Hepatocyte (in vitro differentiated cells): Measurements from ENCODE around the gene TAPT1. TPM values are rescaled to one million over a fixed set of nuclear protein-coding genes. Genes with fewer than 3 reads are reported as not detected.

Experiments used
- DNase-seq: peaks from one replicate; pipeline ENCODE4 v3.0.0-alpha.2; 2016; ENCODE audit warnings: low spot score
- H2AFZ ChIP-seq: fragments of 200-600 bp; sonication (generic); 2 replicates; pipeline ENCODE4 v1.6.0; 2016; ENCODE audit warnings: antibody characterized with exemption, mild to moderate bottlenecking
- H3K27ac ChIP-seq: fragments of 200-600 bp; sonication (generic); 2 replicates; pipeline ENCODE4 v1.5.1; 2016; ENCODE audit warnings: mild to moderate bottlenecking
- H3K27me3 ChIP-seq: fragments of 200-600 bp; sonication (generic); 2 replicates; pipeline ENCODE4 v1.6.1; 2016
- H3K36me3 ChIP-seq: fragments of 200-600 bp; sonication (generic); replicated peaks from 2 replicates; pipeline ENCODE4 v1.5.1; 2016; ENCODE audit warnings: low read depth; ENCODE audit not compliant: insufficient read depth
- H3K4me1 ChIP-seq: fragments of 200-600 bp; sonication (generic); 2 replicates; pipeline ENCODE4 v1.5.1; 2016; ENCODE audit warnings: mild to moderate bottlenecking, moderate library complexity; ENCODE audit not compliant: insufficient read depth
- H3K4me2 ChIP-seq: fragments of 200-600 bp; sonication (generic); 2 replicates; pipeline ENCODE4 v1.6.0; 2016
- H3K4me3 ChIP-seq: fragments of 200-600 bp; sonication (generic); 2 replicates; pipeline ENCODE4 v1.5.1; 2016; ENCODE audit warnings: mild to moderate bottlenecking
- H3K79me2 ChIP-seq: fragments of 200-600 bp; sonication (generic); 2 replicates; pipeline ENCODE4 v1.6.0; 2017; ENCODE audit warnings: mild to moderate bottlenecking
- H3K9me2 ChIP-seq: fragments of 200-600 bp; sonication (generic); replicated peaks from 2 replicates; pipeline ENCODE4 v1.6.0; 2017; ENCODE audit warnings: mild to moderate bottlenecking; ENCODE audit not compliant: insufficient read depth
- H3K9me3 ChIP-seq: fragments of 200-600 bp; sonication (generic); 2 replicates; pipeline ENCODE4 v1.5.1; 2016; ENCODE audit warnings: low read depth, mild to moderate bottlenecking
- H4K20me1 ChIP-seq: fragments of 200-600 bp; sonication (generic); 2 replicates; pipeline ENCODE4 v1.6.0; 2016; ENCODE audit warnings: mild to moderate bottlenecking; ENCODE audit not compliant: insufficient read depth, poor library complexity, severe bottlenecking
- CTCF ChIP-seq: fragments of 200-600 bp; sonication (generic); IDR thresholded peaks from 2 replicates; pipeline ENCODE4 v1.5.1; 2016; ENCODE audit warnings: antibody characterized with exemption, mild to moderate bottlenecking; ENCODE audit not compliant: poor library complexity
- EZH2 ChIP-seq: fragments of 200-600 bp; sonication (generic); IDR thresholded peaks from 2 replicates; pipeline ENCODE4 v1.6.1; 2016; ENCODE audit warnings: antibody characterized with exemption, mild to moderate bottlenecking, borderline replicate concordance
- EZH2phosphoT487 ChIP-seq: fragments of 200-600 bp; sonication (generic); IDR thresholded peaks from one replicate; pipeline ENCODE4 v1.6.1; 2018; ENCODE audit warnings: antibody characterized with exemption, mild to moderate bottlenecking, low read depth, moderate library complexity; ENCODE audit not compliant: unreplicated experiment, severe bottlenecking
- WGBS: methylation state at CpG from one replicate; pipeline ENCODE4 v1.1.6; 2016; ENCODE audit warnings: low lambda C conversion rate; ENCODE audit errors: missing lambda C conversion rate; 5-methylcytosine and 5-hydroxymethylcytosine counted together
- polyA plus RNA-seq: library from polyadenylated mRNA; unstranded; fragments of >200 nt; fragmentation: Nextera tagmentation; extraction: Ambion mirVana; gene quantifications from 2 replicates; pipeline ENCODE4 v1.2.1, GENCODE V29; 2016
- total RNA-seq: library from RNA; depleted of rRNA; stranded (reverse); fragments of >200 nt; gene quantifications from 2 replicates; pipeline ENCODE4 v1.2.3, GENCODE V29; 2014

Gene TAPT1
- total and polyA plus RNA-seq, 2 experiments from 2014 or later, result 12.9 to 19.3 TPM

DNA sequence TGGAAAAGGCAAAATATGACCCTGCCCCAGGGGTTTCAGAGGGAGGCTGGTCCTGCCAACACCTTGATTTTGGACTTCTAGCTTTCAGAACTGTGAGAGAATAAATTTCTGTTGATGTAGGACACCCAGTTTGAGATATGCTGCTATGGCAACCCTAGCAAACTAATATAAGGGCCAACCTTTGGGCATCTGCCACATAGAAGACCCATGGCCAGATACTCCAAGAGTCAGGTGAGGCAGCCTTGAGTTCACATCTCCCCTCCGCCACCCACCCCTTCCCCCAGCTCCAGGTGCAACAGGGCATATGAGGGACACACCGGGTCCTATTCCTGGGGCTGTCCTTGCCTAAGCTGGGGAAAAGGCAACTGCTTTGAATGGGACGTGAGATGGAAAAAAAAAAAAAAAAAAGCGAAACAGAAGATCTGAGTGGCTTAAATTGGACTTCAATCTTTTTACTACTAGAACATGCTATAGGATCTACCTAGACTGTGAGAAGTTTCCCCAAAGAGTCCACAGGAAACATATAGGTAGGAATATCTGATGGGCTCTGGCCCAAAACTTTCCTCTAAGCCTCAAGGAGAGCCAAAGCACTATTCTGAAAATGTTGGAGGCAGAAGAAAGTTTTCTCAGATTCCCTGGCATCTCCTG is 85.9 kb downstream of the TAPT1 start:
- H3K27ac ChIP-seq, result peak overlapping the region; percentile 79
- H3K36me3 ChIP-seq, result no peaks in the 10 kb centered on the region
- no peak overlapping the region for H3K4me3 ChIP-seq
- no peak for DNase-seq
- H2AFZ ChIP-seq, result no peak overlapping the region
- TF ChIP-seq EZH2phosphoT487 (no peak), CTCF (no peak), EZH2 (no peak)
- H3K9me2 ChIP-seq, result no peaks in the 10 kb centered on the region
- WGBS, result 96% methylated on average over 4 of the region's 4 CpGs
- H3K4me2 ChIP-seq, result peak overlapping the region; percentile 9
- no peaks in the 10 kb centered on the region for H4K20me1 ChIP-seq
- H3K4me1 ChIP-seq, result peaks cover 23% of the 10 kb centered on the region
- peaks cover 7% of the 10 kb centered on the region for H3K9me3 ChIP-seq
- no peaks in the 10 kb centered on the region for H3K27me3 ChIP-seq
- H3K79me2 ChIP-seq, result no peaks in the 10 kb centered on the region

DNA sequence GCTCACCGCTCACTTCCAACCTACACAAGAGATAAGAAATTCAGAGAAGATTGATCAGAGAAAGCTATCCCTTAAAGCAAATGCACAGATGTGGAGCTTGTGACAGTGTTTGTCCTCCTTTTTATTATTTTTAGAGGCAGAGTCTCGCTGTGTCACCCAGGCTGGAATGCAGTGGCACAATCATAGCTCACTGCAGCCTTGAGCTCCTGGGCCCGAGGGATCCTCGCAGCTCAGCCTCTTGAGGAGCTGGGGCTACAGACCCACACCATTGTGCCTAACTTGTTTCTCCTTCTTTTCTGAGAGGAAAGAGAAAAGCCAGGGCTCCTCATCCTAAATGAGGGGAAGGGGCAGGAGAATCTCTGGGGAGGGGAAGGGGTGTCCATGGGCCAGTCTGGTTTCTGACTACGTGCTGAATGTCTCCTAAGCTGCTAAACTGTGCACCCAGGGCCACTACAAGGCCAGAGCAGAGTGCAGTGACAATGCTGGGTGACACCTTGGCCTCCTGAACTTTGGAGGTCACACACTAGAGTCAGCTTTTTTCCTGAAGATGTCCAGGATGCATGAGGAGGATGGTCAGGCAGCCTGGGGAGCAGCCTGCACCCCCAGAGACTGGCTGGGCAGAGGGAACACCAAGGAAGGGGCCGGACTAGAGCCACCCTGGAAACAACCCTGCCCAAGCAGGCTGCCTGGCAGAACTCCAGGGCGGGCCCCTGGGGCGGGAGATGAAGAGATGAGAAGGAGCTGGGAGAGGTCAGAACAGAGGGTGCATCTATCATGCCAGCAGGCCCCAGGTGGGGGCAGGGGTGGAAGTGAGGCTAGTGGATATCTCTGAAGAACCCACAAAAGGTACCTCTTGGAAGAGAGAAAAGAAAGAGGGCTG is 87.0 kb downstream of the TAPT1 start:
- Histone ChIP-seq H3K4me1 (peaks cover 23% of the 10 kb centered on the region), H3K9me2 (no peaks in the 10 kb centered on the region), H4K20me1 (no peaks in the 10 kb centered on the region), H3K9me3 (peaks cover 1% of the 10 kb centered on the region), H3K4me2 (no peak overlapping the region), H3K4me3 (no peak overlapping the region), H3K36me3 (no peaks in the 10 kb centered on the region), H3K27me3 (no peaks in the 10 kb centered on the region), H3K27ac (no peak overlapping the region), H2AFZ (no peak overlapping the region), H3K79me2 (no peaks in the 10 kb centered on the region)
- 96% methylated on average over 8 of the region's 8 CpGs for WGBS
- no peak for TF ChIP-seq EZH2phosphoT487
- no peak for TF ChIP-seq EZH2
- no peak for TF ChIP-seq CTCF
- no peak for DNase-seq

DNA sequence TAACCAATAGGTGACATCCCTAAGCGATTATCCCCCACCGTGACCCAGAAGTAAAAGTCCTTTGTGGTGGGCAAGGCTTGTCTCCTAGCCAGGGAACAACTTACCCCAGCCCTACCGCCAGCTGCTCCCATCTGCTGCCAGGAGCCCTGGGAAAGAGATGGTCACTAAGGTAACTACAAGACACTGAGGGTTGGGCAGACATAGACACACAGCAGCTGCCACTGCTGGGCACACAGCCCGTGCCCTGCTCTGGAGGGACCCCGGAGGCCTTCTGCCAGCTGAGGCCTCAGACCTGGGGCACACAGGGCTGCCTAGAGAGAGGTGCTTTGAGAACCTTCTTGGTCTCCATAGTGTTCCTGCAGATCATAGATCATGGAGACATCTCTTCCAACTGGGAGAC is 89.4 kb downstream of the TAPT1 start:
- no peak for DNase-seq
- H3K27me3 ChIP-seq, result no peaks in the 10 kb centered on the region
- H3K4me3 ChIP-seq, result no peak overlapping the region
- H3K4me1 ChIP-seq, result peaks cover 16% of the 10 kb centered on the region
- TF ChIP-seq EZH2 (no peak), CTCF (no peak), EZH2phosphoT487 (no peak)
- WGBS, result 93% methylated on average over 5 of the region's 5 CpGs
- H4K20me1 ChIP-seq, result no peaks in the 10 kb centered on the region
- H3K4me2 ChIP-seq, result no peak overlapping the region
- no peaks in the 10 kb centered on the region for H3K36me3 ChIP-seq
- H3K27ac ChIP-seq, result no peak overlapping the region
- no peaks in the 10 kb centered on the region for H3K79me2 ChIP-seq
- H3K9me2 ChIP-seq, result no peaks in the 10 kb centered on the region
- no peak overlapping the region for H2AFZ ChIP-seq
- no peaks in the 10 kb centered on the region for H3K9me3 ChIP-seq
